GM18873 (cell line): Measurements from ENCODE around the gene RHBDD1.

Source experiments
- ATAC-seq: cut with Tn5 transposase; IDR thresholded peaks from one replicate; pipeline ENCODE4 v1.9.1; 2021; ENCODE audit warnings: mild to moderate bottlenecking, moderate library complexity, moderate number of reproducible peaks; ENCODE audit not compliant: unreplicated experiment, low FRiP score

The RHBDD1 gene

GRCh38 chr2:226835796-226836547 lies at the start of gene RHBDD1:
Gene RHBDD1, plus strand, starts transcription at chr2:226836054. Its CDS starts 28,640 bp downstream, at chr2:226864694.
- ATAC-seq: peak; percentile 90

GRCh38 chr2:226788064-226788463 lies 47.8 kb upstream of the RHBDD1 start:
- ATAC-seq: no peak

DNA sequence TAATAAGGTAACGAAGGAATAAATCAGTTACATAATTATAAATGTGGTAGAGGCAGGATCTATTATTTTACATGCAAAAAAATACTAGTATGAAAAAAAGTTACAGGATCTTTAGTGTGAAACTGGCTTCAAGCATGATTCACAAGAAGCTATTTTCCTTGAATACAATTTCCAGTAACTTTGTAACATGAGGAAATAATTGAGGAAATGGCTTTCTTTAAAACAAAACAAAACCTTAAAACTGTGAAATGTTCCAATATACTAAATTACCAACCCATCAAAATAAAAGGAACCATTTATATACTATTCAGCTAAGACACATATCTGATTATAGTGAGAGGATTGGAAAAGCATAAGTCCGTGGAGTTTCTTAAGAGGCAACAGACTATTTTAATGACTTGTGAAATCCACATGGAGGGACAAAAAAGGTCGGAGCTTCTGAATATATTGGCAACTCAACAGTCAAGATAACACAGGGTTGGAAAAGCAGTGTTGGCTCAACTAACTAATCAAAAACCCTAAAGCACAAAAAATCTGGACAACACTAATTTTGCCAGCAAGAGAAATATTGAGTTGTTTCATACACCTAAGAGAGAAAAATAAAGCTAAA lies 46.9 kb upstream of the RHBDD1 start:
- no peak for ATAC-seq

- ATAC-seq: no peak
Observed at GRCh38 chr2:226790011-226790410, 45.8 kb upstream of the RHBDD1 start.

DNA sequence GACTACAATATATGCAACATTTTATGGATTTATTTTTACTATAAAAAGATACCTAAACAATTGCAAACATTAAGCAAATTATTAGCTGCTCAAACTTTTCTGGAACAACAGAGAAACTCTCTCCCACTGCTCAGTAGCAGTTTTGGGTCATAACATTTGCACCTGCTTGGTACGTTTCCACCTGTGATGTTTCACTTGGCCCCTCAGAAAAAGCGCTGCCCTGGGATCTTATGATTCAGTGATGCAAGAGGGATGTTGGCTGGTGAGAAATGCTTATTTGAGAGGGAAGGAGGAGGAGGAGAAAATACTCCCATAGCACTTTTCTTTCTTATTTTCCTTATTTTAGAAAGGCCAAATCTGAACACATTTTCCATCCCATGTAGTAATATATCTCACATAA lies 45.4 kb upstream of the RHBDD1 start:
- ATAC-seq: no peak

GRCh38 chr2:226791056-226791486 lies 44.8 kb upstream of the RHBDD1 start:
- peak; percentile 49 for ATAC-seq

- peak; percentile 83 for ATAC-seq
Observed at GRCh38 chr2:226791487-226792081, 44.3 kb upstream of the RHBDD1 start.

DNA sequence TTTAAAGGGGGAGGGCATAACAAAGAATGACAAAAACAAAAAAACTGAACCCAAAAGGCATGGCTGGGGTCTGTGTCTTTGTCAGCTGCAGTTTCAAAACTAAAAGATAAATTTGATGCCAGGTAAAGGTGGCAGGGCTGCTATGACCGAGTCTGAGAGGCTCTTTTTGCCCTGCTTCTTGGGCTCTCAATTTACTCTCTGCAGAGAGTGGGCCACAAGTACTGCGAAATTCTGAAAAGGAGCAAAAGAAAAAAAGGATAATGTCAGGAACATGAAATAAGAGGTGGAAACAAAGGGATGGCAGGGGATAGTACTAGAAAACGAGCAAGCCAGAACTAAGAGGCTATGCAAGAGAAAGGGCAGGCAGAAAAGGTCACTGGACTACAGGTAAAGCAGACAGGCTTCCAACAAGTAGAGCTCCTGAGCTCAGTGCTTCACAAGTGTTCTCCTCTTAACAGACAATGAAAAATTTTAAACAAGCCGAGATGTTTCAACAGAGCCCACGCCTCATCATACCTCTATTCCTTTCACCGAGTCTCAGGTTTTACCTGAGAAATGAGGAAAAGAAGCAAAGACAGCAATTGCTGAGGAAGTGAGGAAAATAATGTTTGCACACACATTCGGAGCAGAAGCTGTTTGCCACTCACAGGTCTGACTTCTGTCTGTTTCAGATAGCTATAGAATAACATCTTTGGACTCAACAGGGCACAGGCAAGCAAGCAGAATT lies 43.5 kb upstream of the RHBDD1 start:
- ATAC-seq: no peak

- no peak for ATAC-seq
Observed at GRCh38 chr2:226793646-226794045, 42.2 kb upstream of the RHBDD1 start.

DNA sequence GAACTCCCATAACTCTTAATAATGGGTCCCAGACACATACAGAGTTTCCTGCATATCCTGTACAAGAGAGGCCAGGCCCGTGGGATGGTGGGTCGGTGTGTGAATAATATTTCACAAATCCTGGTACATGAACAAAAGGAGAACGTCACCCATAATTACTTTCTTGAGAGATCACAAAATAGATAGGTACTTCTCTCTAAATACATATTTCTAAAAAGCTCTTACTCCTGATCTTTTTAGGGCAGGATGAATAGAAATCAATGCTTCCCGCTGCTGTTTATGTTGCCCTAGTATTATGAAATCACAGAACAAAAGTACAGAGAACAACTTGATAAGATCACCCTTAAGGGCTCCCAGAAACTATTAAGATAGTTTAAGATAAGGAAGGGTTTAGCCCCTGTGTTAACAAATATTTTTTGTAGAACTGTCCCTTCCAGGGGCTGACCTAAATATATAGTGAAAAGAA lies 41.6 kb upstream of the RHBDD1 start:
- ATAC-seq: no peak

DNA sequence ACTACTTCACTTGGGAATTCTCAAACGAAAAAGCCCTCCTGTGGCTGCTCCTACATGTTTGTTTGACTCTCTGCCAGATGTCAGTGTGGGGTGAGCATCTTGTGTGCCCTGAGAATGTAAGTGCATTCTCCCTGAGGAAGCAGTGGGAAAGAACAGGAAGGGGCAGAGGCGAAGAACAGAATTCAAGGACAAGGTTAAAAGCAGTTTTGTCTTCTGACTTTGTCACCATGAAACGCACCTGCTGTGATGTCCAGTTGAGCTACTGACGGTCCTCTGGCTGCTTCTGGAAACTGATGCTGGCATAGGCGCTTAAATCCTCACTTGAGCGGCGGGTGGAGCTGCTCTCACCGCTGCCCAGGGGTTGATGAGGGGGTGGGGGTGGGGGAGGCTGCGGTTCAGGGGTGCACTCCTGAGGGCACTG lies 41.1 kb upstream of the RHBDD1 start:
- no peak for ATAC-seq

GRCh38 chr2:226795281-226796011 lies 40.4 kb upstream of the RHBDD1 start:
- ATAC-seq: no peak

DNA sequence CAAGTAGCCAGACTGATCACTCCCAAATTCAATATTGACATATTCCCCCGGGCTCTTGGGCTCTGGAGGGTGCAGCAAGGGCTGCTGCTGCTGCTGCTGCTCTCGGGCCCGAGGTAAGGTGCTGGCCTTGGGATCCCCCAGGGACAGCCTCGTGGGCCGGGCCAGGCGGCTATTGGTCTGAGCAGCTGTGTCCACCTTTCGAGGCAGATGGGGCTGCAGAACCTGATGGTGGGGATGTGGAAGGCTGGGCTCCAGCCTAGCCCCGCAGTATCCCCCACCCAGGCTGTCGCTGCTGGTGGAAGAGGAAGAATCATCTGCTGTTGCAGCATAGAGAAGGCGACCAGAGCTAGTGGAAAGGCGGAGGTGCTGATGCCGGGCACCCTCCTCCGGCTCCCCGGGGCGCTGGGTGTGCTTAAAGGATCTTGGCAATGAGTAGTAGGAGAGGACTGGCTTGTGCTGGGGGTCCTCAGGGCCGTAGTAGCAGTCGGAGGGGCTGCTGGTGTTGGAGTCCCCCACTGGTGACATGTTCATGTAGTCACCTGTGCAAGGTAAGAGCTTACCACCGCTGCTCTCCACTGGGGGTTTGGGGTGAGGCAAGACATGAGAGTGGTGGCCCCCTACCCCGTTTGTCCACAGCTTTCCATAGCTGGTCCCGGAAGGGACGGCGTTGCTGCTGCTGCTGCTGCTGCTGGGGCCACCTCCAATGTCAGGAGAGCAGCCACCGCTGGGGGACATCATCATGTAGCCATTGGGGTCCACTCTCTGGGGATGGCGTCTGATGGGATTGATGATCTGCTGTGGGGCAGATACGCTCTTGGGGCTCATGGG lies 39.6 kb upstream of the RHBDD1 start:
- ATAC-seq: no peak

DNA sequence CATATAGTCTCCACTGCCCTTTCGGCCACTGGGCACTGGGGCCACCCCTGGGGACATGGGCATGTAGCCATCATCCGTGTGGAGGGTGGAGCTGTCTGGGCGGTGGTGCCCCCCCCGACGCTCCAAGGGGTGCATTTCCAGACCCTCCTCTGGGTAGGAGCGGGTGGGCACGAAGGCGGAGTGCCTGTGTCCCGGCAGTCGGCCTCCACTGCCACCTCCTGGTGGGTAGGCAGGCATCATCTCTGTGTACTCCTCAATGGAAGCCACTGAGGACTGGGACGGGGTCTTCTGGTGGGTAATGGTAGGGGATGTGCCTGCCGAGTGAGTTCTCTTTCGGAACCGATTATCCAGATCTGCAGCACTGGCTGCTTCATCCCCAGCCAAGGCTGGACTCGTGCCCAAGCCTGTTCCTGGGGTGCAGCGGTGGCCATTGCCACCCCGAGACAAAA lies 39.0 kb upstream of the RHBDD1 start:
- no peak for ATAC-seq

- ATAC-seq: no peak
Observed at GRCh38 chr2:226797289-226797988, 38.4 kb upstream of the RHBDD1 start.

DNA sequence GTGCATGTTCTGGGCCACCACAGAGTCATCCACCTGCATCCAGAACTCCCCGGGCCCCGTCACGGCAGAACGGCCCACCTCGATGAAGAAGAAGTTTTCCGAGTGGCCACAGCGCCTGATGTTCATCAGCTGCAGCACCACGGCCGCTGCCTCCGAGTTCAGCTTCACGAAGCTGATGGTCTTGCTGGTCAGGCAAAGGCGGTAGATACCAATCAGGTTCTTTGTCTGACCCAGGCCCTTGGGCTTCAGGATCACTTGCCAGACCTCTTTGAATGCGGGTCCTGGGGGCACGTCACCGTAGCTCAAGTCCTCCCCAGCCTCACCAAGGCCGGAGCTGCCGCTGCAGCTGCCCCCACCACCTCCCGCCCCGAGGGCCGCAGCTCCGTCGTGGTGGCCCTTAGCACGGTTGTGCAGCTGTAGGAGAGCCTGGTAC lies 37.8 kb upstream of the RHBDD1 start:
- no peak for ATAC-seq

DNA sequence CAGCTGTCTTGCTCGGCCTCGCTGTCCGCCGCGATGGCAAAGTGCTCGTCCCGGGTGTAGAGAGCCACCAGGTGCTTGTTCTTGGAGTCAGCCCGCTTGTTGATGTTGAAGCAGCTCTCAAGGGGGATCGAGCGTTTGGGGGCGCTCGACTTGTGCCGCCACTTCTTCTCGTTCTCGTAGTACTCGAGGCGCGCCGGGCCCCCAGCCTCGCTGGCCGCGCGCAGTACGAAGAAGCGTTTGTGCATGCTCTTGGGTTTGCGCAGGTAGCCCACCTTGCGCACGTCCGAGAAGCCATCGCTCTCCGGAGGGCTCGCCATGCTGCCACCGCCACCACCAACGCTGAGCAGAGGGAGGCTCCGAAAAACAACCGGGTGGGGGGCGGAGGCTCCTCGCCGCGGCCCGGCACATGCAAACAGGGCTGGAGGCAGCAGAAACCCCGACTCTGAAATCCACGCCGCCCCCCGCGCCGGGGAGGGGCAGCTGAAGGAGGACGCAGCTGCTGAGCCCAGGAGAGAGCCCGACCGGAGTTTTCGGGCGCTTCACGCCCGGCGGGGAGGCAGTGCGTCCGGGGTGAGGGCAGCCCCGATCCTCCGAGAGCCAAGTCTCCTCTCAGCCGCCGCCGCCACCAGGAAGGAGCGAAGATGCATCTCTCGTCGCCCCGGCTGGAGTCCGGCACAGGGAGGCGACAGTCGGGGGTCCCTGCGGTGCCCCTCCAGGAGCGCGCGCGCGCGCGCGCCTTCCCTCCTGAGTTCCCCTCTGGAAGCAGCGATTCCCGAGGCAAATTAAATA lies 37.2 kb upstream of the RHBDD1 start:
- peak; percentile 23 for ATAC-seq
